ENCODE measurements around the gene DUSP16.

The DUSP16 gene

GRCh38 chr12:12492547-12492946, 70.1 kb downstream of the DUSP16 start:
- TF ChIP-seq, protein P1, sequence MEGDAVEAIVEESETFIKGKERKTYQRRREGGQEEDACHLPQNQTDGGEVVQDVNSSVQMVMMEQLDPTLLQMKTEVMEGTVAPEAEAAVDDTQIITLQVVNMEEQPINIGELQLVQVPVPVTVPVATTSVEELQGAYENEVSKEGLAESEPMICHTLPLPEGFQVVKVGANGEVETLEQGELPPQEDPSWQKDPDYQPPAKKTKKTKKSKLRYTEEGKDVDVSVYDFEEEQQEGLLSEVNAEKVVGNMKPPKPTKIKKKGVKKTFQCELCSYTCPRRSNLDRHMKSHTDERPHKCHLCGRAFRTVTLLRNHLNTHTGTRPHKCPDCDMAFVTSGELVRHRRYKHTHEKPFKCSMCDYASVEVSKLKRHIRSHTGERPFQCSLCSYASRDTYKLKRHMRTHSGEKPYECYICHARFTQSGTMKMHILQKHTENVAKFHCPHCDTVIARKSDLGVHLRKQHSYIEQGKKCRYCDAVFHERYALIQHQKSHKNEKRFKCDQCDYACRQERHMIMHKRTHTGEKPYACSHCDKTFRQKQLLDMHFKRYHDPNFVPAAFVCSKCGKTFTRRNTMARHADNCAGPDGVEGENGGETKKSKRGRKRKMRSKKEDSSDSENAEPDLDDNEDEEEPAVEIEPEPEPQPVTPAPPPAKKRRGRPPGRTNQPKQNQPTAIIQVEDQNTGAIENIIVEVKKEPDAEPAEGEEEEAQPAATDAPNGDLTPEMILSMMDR (IDR thresholded peaks at IDR 0.05; ENCODE audit: insufficient read depth, missing control alignments): no peak
- no peak for FAIRE-seq
- DNase-seq (ENCODE audit: insufficient read length, low spot score): no peak

DNA sequence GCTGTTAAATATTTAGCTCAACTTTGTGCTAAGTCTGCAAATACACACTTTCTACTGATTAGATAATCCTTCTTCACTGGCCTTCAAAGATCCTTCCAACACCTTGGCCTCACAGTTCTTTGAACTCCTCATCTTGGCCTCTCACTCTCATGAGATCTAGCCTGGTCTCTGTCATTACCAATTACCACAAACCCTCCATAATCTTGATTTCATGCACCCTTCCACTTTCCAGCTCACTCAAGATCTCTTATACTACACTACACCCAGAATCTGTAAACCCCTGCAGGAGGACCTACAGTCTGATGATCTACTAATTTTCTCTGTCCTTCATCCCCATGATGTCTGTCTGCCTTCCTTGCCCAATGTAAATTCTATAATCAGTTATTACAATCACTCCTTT, 71.1 kb downstream of the DUSP16 start:
- FAIRE-seq (peak; percentile 6), DNase-seq (ENCODE audit: insufficient read length, low spot score) (no peak)
- TF ChIP-seq, protein P1 (IDR thresholded peaks at IDR 0.05; ENCODE audit: insufficient read depth, missing control alignments): no peak

GRCh38 chr12:12488823-12489550, 73.7 kb downstream of the DUSP16 start:
- TF ChIP-seq, protein P1 (IDR thresholded peaks at IDR 0.05; ENCODE audit: insufficient read depth, missing control alignments): no peak
- FAIRE-seq (peak; percentile 66), DNase-seq (ENCODE audit: insufficient read length, low spot score) (no peak)

GRCh38 chr12:12488296-12488695, 74.4 kb downstream of the DUSP16 start:
- TF ChIP-seq, protein P1 (IDR thresholded peaks at IDR 0.05; ENCODE audit: insufficient read depth, missing control alignments): no peak
- FAIRE-seq (no peak), DNase-seq (ENCODE audit: insufficient read length, low spot score) (no peak)

- no peak for FAIRE-seq
- no peak for DNase-seq (ENCODE audit: insufficient read length, low spot score)
- TF ChIP-seq, protein P1 (IDR thresholded peaks at IDR 0.05; ENCODE audit: insufficient read depth, missing control alignments): no peak
These were observed 75.2 kb downstream of the DUSP16 start for GRCh38 chr12:12487490-12487889.

- TF ChIP-seq, protein P1 (IDR thresholded peaks at IDR 0.05; ENCODE audit: insufficient read depth, missing control alignments): no peak
- FAIRE-seq: no peak
These were observed 75.9 kb downstream of the DUSP16 start for GRCh38 chr12:12486661-12487240.

DNA sequence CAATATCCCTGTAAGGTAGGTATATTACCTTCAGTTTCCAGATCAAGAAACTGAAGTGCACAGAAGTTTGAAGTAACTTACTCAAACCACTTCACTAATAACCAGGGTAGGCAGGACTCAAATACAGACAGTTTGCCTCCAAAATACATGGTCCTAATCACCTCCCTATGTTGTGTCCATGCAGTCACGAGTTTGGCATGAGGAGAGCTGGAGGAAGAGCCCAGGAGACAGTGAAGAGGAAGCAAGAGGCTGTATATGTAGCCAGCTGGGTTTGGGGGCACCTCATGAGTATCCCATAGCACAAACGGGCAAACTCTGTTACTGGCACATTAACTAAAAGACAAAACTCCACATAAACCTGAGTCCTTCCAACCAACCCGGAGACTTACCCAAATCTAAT, 79.2 kb downstream of the DUSP16 start:
- TF ChIP-seq, protein P1 (IDR thresholded peaks at IDR 0.05; ENCODE audit: insufficient read depth, missing control alignments): no peak
- FAIRE-seq (no peak), DNase-seq (ENCODE audit: insufficient read length, low spot score) (no peak)

More at GRCh38 chr12:12486661-12487240, 75.9 kb downstream of the DUSP16 start:
- DNase-seq (ENCODE audit: insufficient read length, low spot score): no peak

All from D721Med (cell line).